Ovary (tissue), 9 donors: ENCODE data around the gene UBE3D. TPM values are rescaled to one million over a fixed set of nuclear protein-coding genes. Genes with fewer than 3 reads are reported as not detected.

Experiments
- DNase-seq, 5 donors: peaks; one replicate each; pipeline ENCODE4 v3.0.0-alpha.2; 2019 to 2020
- H3K27ac ChIP-seq, 2 donors: fragments of 200-600 bp; one replicate each; pipeline versions ENCODE4 v1.5.1 to v1.8.0; 2019 to 2022
- H3K27me3 ChIP-seq: fragments of 200-600 bp; one replicate; pipeline ENCODE4 v1.8.0; 2022
- H3K36me3 ChIP-seq: fragments of 200-600 bp; sonication (generic); one replicate; pipeline ENCODE4 v1.5.1; 2019
- H3K4me1 ChIP-seq: one replicate; pipeline ENCODE4 v1.8.1; 2013; ENCODE audit warnings: mild to moderate bottlenecking, moderate library complexity; ENCODE audit not compliant: insufficient read depth
- H3K4me3 ChIP-seq: fragments of 200-600 bp; sonication (generic); one replicate; pipeline ENCODE4 v1.5.1; 2017
- H3K9me3 ChIP-seq, 2 donors: fragments of 200-600 bp in 1 of 2; sonication (generic) in 1 of 2; one replicate each; pipeline versions ENCODE4 v1.5.1 to v1.8.1; 2013 to 2019; ENCODE audit warnings: mild to moderate bottlenecking in 1 of 2, moderate library complexity in 1 of 2
- CTCF ChIP-seq, 3 donors: fragments of 450-650 bp in 2 of 3; fragments of 200-600 bp in 1 of 3; IDR thresholded peaks; one replicate each; pipeline versions ENCODE4 v1.5.1 to v1.8.0; 2016 to 2022; ENCODE audit warnings: antibody characterized with exemption in 3 of 3, mild to moderate bottlenecking in 1 of 3
- EP300 ChIP-seq: sonication (generic); formaldehyde crosslinking; IDR thresholded peaks from one replicate; pipeline ENCODE4 v1.6.1; 2017; ENCODE audit warnings: antibody characterized with exemption
- POLR2A ChIP-seq: fragments of 450-650 bp; IDR thresholded peaks from one replicate; pipeline ENCODE4 v1.6.1; 2017; ENCODE audit warnings: antibody characterized with exemption, mild to moderate bottlenecking, moderate library complexity
- WGBS, 3 donors: extraction: QIAGEN DNeasy Blood & Tissue Kit in 1 of 3; methylation state at CpG; one replicate each; pipeline versions ENCODE4 v1.1.5 to v1.1.7; 2013 to 2017; 5-methylcytosine and 5-hydroxymethylcytosine counted together
- intact Hi-C, 4 donors: fragments of 100-400 bp; cut with DNase I; formaldehyde crosslinking; loops; one replicate each; pipeline versions ENCODE4 v1.11.0 to v1.15.1; 2022 to 2023
- polyA plus RNA-seq, 2 donors: library from polyadenylated mRNA; stranded (reverse); fragments of 200-250 nt in 1 of 2; fragments of 350-450 nt in 1 of 2; fragmentation: Illumina TruSeq in 1 of 2; extraction: RNeasy Lipid Tissue Mini Kit (QIAGEN cat#74804) in 1 of 2; gene quantifications; one replicate each; pipeline ENCODE4 v1.2.3, GENCODE V29; 2013 to 2014
- small RNA-seq: library from RNA; depleted of rRNA; stranded (forward); fragments of <200 nt; gene quantifications from one replicate; pipeline ENCODE3, GENCODE V24; 2016
- total RNA-seq, 7 donors: library from RNA; depleted of rRNA in 2 of 7; stranded (reverse); fragments of >200 nt in 2 of 7; fragmentation: NEBNext Ultra II Directional in 3 of 7; extraction: Animal tissue kit (Norgen Biotek cat#: 25700) in 3 of 7; gene quantifications; one replicate each; pipeline versions ENCODE4 v1.1.0 to v1.2.4, GENCODE V29; 2016 to 2023
- donor health status: DM: no; HTN: no; CAD: no; lungs with moderate emphysema.
- donor health status: DM: no; HTN: no; CAD: no.
- donor health status: Bipolar disorder and iron deficiency.
- donor health status: DM: yes; HTN: yes; CAD: no.
- donor health status: DM: no; HTN: no; CAD: no.
- donor health status: DM: yes; HTN: yes; CAD: no.

UBE3D gene
- total and polyA plus RNA-seq, 9 donors, result 3.3 to 13.1 (median 5.9) TPM

- DNase-seq, result no peak
Observed at GRCh38 chr6:82843291-82843885, 222.3 kb downstream of the UBE3D start.

GRCh38 chr6:82842721-82843120 lies 222.9 kb downstream of the UBE3D start:
- DNase-seq, result no peak
- H3K4me3 ChIP-seq, result no peak overlapping the region
- no peaks in the 10 kb centered on the region for H3K9me3 ChIP-seq
- WGBS, 3 donors, result 77 to 80% (median 79%) methylated on average over 6 of the region's 6 CpGs
- H3K36me3 ChIP-seq, result no peaks in the 10 kb centered on the region
- no peaks in the 10 kb centered on the region for H3K27me3 ChIP-seq
- TF ChIP-seq EP300 (no peak), POLR2A (no peak), CTCF (IDR thresholded peaks at IDR 0.05) (no peak)
- intact Hi-C loops, result no loop called here
- H3K27ac ChIP-seq, result no peak overlapping the region
- no peaks in the 10 kb centered on the region for H3K4me1 ChIP-seq

More at GRCh38 chr6:82843291-82843885, 222.3 kb downstream of the UBE3D start:
- no peaks in the 10 kb centered on the region for H3K36me3 ChIP-seq
- H3K27me3 ChIP-seq, result no peaks in the 10 kb centered on the region
- no peak overlapping the region for H3K27ac ChIP-seq
- intact Hi-C loops, result no loop called here
- H3K9me3 ChIP-seq, result no peaks in the 10 kb centered on the region
- H3K4me1 ChIP-seq, result no peaks in the 10 kb centered on the region
- TF ChIP-seq EP300 (no peak), CTCF (IDR thresholded peaks at IDR 0.05) (no peak), POLR2A (no peak)
- no peak overlapping the region for H3K4me3 ChIP-seq

Small RNA genes lying within 50 kb of the gene (small RNA-seq; reads per million reads assigned to genes)
- not detected for gene LAP3P1

Other genes with a start within 250 kb of the UBE3D start
- 10 to 100 TPM; 24.3 to 32.9 (median 28.5) TPM for gene DOP1A, start 1.8 kb upstream of the UBE3D start, total RNA-seq
- 10 to 100 TPM in 1 of 2 donors, 1 to 10 TPM in 1; 7.8 to 15.5 TPM for gene DOP1A, start 1.8 kb upstream of the UBE3D start, polyA plus RNA-seq
- gene PGM3, start 127.4 kb upstream of the UBE3D start, total RNA-seq, result 10 to 100 TPM; 22.4 to 48.5 (median 39.9) TPM
- gene PGM3, start 127.4 kb upstream of the UBE3D start, polyA plus RNA-seq, result 10 to 100 TPM; 12.1 to 16.8 TPM
- gene RWDD2A, start 127.5 kb upstream of the UBE3D start, total RNA-seq, result 1 to 10 TPM; 2.8 to 5.3 (median 4.3) TPM
- 1 to 10 TPM; 4.4 to 5.2 TPM for gene RWDD2A, start 127.5 kb upstream of the UBE3D start, polyA plus RNA-seq